ENCODE data around the gene SLC12A8. TPM values are rescaled to one million over a fixed set of nuclear protein-coding genes. Genes with fewer than 3 reads are reported as not detected.

Gene SLC12A8
- total RNA-seq (2014; rRNA removed; shearing (Covaris generic)) (10.1 and 15.9 TPM in 2 replicates), polyA plus RNA-seq (2016; fragmentation: Nextera tagmentation; extraction: Ambion mirVana) (4.6 and 6.9 TPM in 2 replicates)
- long read RNA-seq, partial matches to known transcripts, result 0 of 3 reads
- long read RNA-seq, other reads (novel, unspliced or antisense), result 2 of 3 reads

GRCh38 chr3:125212509-125213363 lies at the start of gene SLC12A8:
Gene SLC12A8, minus strand, starts transcription at chr3:125212748. Its CDS starts 1,399 bp downstream, at chr3:125211349.
- Mint-ChIP-seq H3K27me3 (ENCODE audit: insufficient read depth, low read depth, poor library complexity) (peaks cover 8% of the 10 kb centered on the region), H3K27ac (no peak within 1 kb of the TSS), H3K9me3 (no peaks in the 10 kb centered on the region), H3K4me3 (peak within 1 kb of the TSS; percentile 75), H3K36me3 (ENCODE audit: low read depth) (no peaks in the 10 kb centered on the region), H3K4me1 (peaks cover 26% of the 10 kb centered on the region)
- TF ChIP-seq REST (IDR thresholded peaks at IDR 0.05; ENCODE audit: unreplicated experiment) (no peak), ZNF114 (CRISPR knock-in tag; IDR thresholded peaks at IDR 0.05) (no peak), ETS1 (IDR thresholded peaks at IDR 0.05) (no peak), CREB1 (CRISPR knock-in tag; IDR thresholded peaks at IDR 0.05; ENCODE audit: low read depth) (no peak), POLR2AphosphoS5 (IDR thresholded peaks at IDR 0.05; ENCODE audit: low read depth) (no peak), CTCF (conservative IDR thresholded peaks at IDR 0.05; ENCODE audit: low read depth in 2 of 2) (no peak)
- Histone ChIP-seq H3K27me3 (ENCODE audit: insufficient read depth) (peaks cover 15% of the 10 kb centered on the region), H2AFZ (peak within 1 kb of the TSS; percentile 94), H3K27ac (ENCODE audit: low read depth) (no peak within 1 kb of the TSS), H3K4me2 (peak within 1 kb of the TSS; percentile 92), H3K36me3 (ENCODE audit: insufficient read depth) (no peaks in the 10 kb centered on the region), H3K9me2 (ENCODE audit: insufficient read depth) (no peaks in the 10 kb centered on the region), H4K20me1 (replicated peaks; ENCODE audit: insufficient read depth) (no peaks in the 10 kb centered on the region), H3F3A (replicated peaks; ENCODE audit: low read depth) (no peaks in the 10 kb centered on the region), H3K79me2 (replicated peaks; ENCODE audit: insufficient read depth) (no peaks in the 10 kb centered on the region), H3K4me3 (peak within 1 kb of the TSS; percentile 75), H3K4me1 (ENCODE audit: insufficient read depth) (peaks cover 18% of the 10 kb centered on the region)
- ATAC-seq, result peak; percentile 65
- peak; percentile 49 for DNase-seq (ENCODE audit: low spot score)

- Mint-ChIP-seq H3K4me1 (peaks cover 8% of the 10 kb centered on the region), H3K9me3 (peaks cover 4% of the 10 kb centered on the region; the same call in 2 of the 3 replicates)
- no peak for ATAC-seq
- TF ChIP-seq CTCF (conservative IDR thresholded peaks at IDR 0.05; ENCODE audit: low read depth in 2 of 2) (no peak), NANOG (IDR thresholded peaks at IDR 0.05; ENCODE audit: borderline replicate concordance) (no peak), REST (IDR thresholded peaks at IDR 0.05; ENCODE audit: unreplicated experiment) (no peak), ETS1 (IDR thresholded peaks at IDR 0.05) (no peak)
These were observed 49.6 kb upstream of the SLC12A8 start for GRCh38 chr3:125262161-125262560.

More at GRCh38 chr3:125262161-125262560, 49.6 kb upstream of the SLC12A8 start:
- no peak for DNase-seq (ENCODE audit: low spot score)
- Histone ChIP-seq H3K4me1 (ENCODE audit: insufficient read depth) (peaks cover 10% of the 10 kb centered on the region; the same call in 1 of the 2 replicates), H3K27me3 (ENCODE audit: insufficient read depth) (no peaks in the 10 kb centered on the region), H3K9me2 (ENCODE audit: insufficient read depth) (no peaks in the 10 kb centered on the region), H3K4me2 (no peak overlapping the region), H2AFZ (no peak overlapping the region), H3F3A (replicated peaks; ENCODE audit: low read depth) (no peaks in the 10 kb centered on the region), H3K79me2 (replicated peaks; ENCODE audit: insufficient read depth) (no peaks in the 10 kb centered on the region), H3K27ac (ENCODE audit: low read depth) (no peak overlapping the region), H4K20me1 (replicated peaks; ENCODE audit: insufficient read depth) (no peaks in the 10 kb centered on the region), H3K36me3 (ENCODE audit: insufficient read depth) (no peaks in the 10 kb centered on the region), H3K4me3 (no peak overlapping the region)
- H3K27ac Mint-ChIP-seq, result no peak overlapping the region
- peaks cover 7% of the 10 kb centered on the region; the same call in 2 of the 3 replicates for H3K36me3 Mint-ChIP-seq (ENCODE audit: low read depth)
- no peak overlapping the region for H3K4me3 Mint-ChIP-seq
- no peaks in the 10 kb centered on the region for H3K27me3 Mint-ChIP-seq (ENCODE audit: insufficient read depth, low read depth, poor library complexity)
